ENCODE results near the gene PQBP1. TPM values are rescaled to one million over a fixed set of nuclear protein-coding genes. Genes with fewer than 3 reads are reported as not detected.

PQBP1 gene
- total and polyA plus RNA-seq, 2 of the 13 experiments (the other 11 are each of a cell fraction or from before 2014, with no cell fraction given) = 58.1 to 80.9 TPM

GRCh38 chrX:48891402-48892288, 6.1 kb upstream of the PQBP1 start (continued):
- TF ChIP-seq POLR2AphosphoS2 (IDR thresholded peaks at IDR 0.05; ENCODE audit: low read depth, low read length) = no peak
- TF ChIP-seq ZNF225 (CRISPR knock-in tag; IDR thresholded peaks at IDR 0.05) = no peak
- no peak for TF ChIP-seq ZFP41 (CRISPR knock-in tag; IDR thresholded peaks at IDR 0.05; ENCODE audit: borderline replicate concordance)
- TF ChIP-seq FOSL1 (CRISPR knock-in tag; IDR thresholded peaks at IDR 0.05; ENCODE audit: borderline replicate concordance) = no peak
- no peak for TF ChIP-seq ZNF282 (IDR thresholded peaks at IDR 0.05; ENCODE audit: partially characterized antibody)
- 0 out of 2 replicates have a peak, but pooled peaks have one; percentile 34 for TF ChIP-seq POGZ (CRISPR knock-in tag; IDR thresholded peaks at IDR 0.05)
- no peak for TF ChIP-seq SP2 (CRISPR knock-in tag; IDR thresholded peaks at IDR 0.05)
- TF ChIP-seq, protein P1, sequence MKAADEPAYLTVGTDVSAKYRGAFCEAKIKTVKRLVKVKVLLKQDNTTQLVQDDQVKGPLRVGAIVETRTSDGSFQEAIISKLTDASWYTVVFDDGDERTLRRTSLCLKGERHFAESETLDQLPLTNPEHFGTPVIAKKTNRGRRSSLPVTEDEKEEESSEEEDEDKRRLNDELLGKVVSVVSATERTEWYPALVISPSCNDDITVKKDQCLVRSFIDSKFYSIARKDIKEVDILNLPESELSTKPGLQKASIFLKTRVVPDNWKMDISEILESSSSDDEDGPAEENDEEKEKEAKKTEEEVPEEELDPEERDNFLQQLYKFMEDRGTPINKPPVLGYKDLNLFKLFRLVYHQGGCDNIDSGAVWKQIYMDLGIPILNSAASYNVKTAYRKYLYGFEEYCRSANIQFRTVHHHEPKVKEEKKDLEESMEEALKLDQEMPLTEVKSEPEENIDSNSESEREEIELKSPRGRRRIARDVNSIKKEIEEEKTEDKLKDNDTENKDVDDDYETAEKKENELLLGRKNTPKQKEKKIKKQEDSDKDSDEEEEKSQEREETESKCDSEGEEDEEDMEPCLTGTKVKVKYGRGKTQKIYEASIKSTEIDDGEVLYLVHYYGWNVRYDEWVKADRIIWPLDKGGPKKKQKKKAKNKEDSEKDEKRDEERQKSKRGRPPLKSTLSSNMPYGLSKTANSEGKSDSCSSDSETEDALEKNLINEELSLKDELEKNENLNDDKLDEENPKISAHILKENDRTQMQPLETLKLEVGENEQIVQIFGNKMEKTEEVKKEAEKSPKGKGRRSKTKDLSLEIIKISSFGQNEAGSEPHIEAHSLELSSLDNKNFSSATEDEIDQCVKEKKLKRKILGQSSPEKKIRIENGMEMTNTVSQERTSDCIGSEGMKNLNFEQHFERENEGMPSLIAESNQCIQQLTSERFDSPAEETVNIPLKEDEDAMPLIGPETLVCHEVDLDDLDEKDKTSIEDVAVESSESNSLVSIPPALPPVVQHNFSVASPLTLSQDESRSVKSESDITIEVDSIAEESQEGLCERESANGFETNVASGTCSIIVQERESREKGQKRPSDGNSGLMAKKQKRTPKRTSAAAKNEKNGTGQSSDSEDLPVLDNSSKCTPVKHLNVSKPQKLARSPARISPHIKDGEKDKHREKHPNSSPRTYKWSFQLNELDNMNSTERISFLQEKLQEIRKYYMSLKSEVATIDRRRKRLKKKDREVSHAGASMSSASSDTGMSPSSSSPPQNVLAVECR (CRISPR knock-in tag; IDR thresholded peaks at IDR 0.05; ENCODE audit: borderline replicate concordance) = peak; percentile 59; the same call in 1 of the 2 replicates
- TF ChIP-seq ZNF605 (CRISPR knock-in tag; IDR thresholded peaks at IDR 0.05) = no peak
- no peak for TF ChIP-seq MEIS1 (CRISPR knock-in tag; IDR thresholded peaks at IDR 0.05; ENCODE audit: borderline replicate concordance)
- peak; percentile 40 for TF ChIP-seq HNRNPK (IDR thresholded peaks at IDR 0.05; ENCODE audit: low read depth, low read length, poor library complexity, severe bottlenecking)
- no peak for TF ChIP-seq SMYD3 (CRISPR knock-in tag; IDR thresholded peaks at IDR 0.05)
- TF ChIP-seq NFYB (CRISPR knock-in tag; IDR thresholded peaks at IDR 0.05) = no peak
- TF ChIP-seq ZNF878 (CRISPR knock-in tag; IDR thresholded peaks at IDR 0.05) = no peak
- no peak for TF ChIP-seq PHF5A (CRISPR knock-in tag; IDR thresholded peaks at IDR 0.05; ENCODE audit: low read depth, unreplicated experiment)
- no peak for TF ChIP-seq ZNF768 (CRISPR knock-in tag; IDR thresholded peaks at IDR 0.05)
- no peak for TF ChIP-seq SALL2 (CRISPR knock-in tag; IDR thresholded peaks at IDR 0.05)
- TF ChIP-seq NR2F1 (CRISPR knock-in tag; IDR thresholded peaks at IDR 0.05) = no peak
- TF ChIP-seq MATR3 (CRISPR knock-in tag; IDR thresholded peaks at IDR 0.05) = no peak
- peak; percentile 43 for TF ChIP-seq HOXA3 (CRISPR knock-in tag; IDR thresholded peaks at IDR 0.05)
- TF ChIP-seq ZSCAN21 (CRISPR knock-in tag; IDR thresholded peaks at IDR 0.05; ENCODE audit: borderline replicate concordance) = no peak
- TF ChIP-seq, protein P2, sequence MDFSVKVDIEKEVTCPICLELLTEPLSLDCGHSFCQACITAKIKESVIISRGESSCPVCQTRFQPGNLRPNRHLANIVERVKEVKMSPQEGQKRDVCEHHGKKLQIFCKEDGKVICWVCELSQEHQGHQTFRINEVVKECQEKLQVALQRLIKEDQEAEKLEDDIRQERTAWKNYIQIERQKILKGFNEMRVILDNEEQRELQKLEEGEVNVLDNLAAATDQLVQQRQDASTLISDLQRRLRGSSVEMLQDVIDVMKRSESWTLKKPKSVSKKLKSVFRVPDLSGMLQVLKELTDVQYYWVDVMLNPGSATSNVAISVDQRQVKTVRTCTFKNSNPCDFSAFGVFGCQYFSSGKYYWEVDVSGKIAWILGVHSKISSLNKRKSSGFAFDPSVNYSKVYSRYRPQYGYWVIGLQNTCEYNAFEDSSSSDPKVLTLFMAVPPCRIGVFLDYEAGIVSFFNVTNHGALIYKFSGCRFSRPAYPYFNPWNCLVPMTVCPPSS (IDR thresholded peaks at IDR 0.05) = no peak
- TF ChIP-seq PPARG (CRISPR knock-in tag; conservative IDR thresholded peaks at IDR 0.05) = no peak
- no peak for TF ChIP-seq DPF2 (CRISPR knock-in tag; IDR thresholded peaks at IDR 0.05; ENCODE audit: borderline replicate concordance, low read depth)
